ENCODE measurements around the gene ASCC3. TPM values are rescaled to one million over a fixed set of nuclear protein-coding genes. Genes with fewer than 3 reads are reported as not detected.

ASCC3 gene
- total and polyA plus RNA-seq, 2 of the 4 experiments (the other 2 are of a cell fraction), result 25.8 to 104 TPM

GRCh38 chr6:100918152-100918551 lies 37.0 kb upstream of the ASCC3 start:
- H3K56ac ChIP-seq (ENCODE audit: extremely low read depth, insufficient read depth, low read length), result no peak overlapping the region
- H2BK120ac ChIP-seq (ENCODE audit: low read depth, low read length), result no peak overlapping the region
- H2AFZ ChIP-seq (replicated peaks; ENCODE audit: low read length, poor library complexity), result no peak overlapping the region
- no peak overlapping the region for H3K4ac ChIP-seq (ENCODE audit: low read depth, low read length)
- DNase-seq (no peak), ATAC-seq (ENCODE audit: low read depth) (no peak)
- H3K23ac ChIP-seq (ENCODE audit: low read depth, low read length), result no peak overlapping the region
- no peak overlapping the region for H3K27ac ChIP-seq (ENCODE audit: insufficient read depth, low read length)
- H2AK5ac ChIP-seq (ENCODE audit: low read depth, low read length), result no peak overlapping the region
- in situ Hi-C loops (cut with MboI; ENCODE audit: low sequenced_read_pairs), result no loop called here
- H3K27me3 ChIP-seq (ENCODE audit: control insufficient read depth, insufficient read depth, low read length), result no peaks in the 10 kb centered on the region
- no peaks in the 10 kb centered on the region for H4K20me1 ChIP-seq (ENCODE audit: insufficient read depth, low read length)
- no peak overlapping the region for H3K14ac ChIP-seq (replicated peaks; ENCODE audit: low read depth, low read length)
- H4K5ac ChIP-seq (ENCODE audit: low read depth, low read length), result no peak overlapping the region
- no peaks in the 10 kb centered on the region for H3K9me3 ChIP-seq (ENCODE audit: control insufficient read depth, insufficient read depth, low read length)
- no peak overlapping the region for H4K8ac ChIP-seq (ENCODE audit: low read depth in 2 of 2, low read length in 2 of 2)
- H3K4me1 ChIP-seq (ENCODE audit: control insufficient read depth, insufficient read depth, low read length), result no peaks in the 10 kb centered on the region
- BruUV-seq (replicated peaks), result no TSS peak
- no peak overlapping the region for H2BK5ac ChIP-seq (ENCODE audit: low read depth, low read length, poor library complexity, severe bottlenecking)
- H3K4me2 ChIP-seq (ENCODE audit: low read depth, low read length), result no peak overlapping the region
- H3K9ac ChIP-seq (ENCODE audit: low read depth, low read length), result no peak overlapping the region
- H3K36me3 ChIP-seq (ENCODE audit: control insufficient read depth, insufficient read depth, low read length), result no peaks in the 10 kb centered on the region
- H4K91ac ChIP-seq (ENCODE audit: insufficient read depth, low read depth, low read length), result no peak overlapping the region
- TF ChIP-seq USF2 (IDR thresholded peaks at IDR 0.05; ENCODE audit: low read depth, low read length) (no peak), MAZ (IDR thresholded peaks at IDR 0.05; ENCODE audit: borderline replicate concordance, low read depth, low read length) (no peak), BHLHE40 (IDR thresholded peaks at IDR 0.05; ENCODE audit: low read depth, low read length) (no peak)
- no peak overlapping the region for H3K4me3 ChIP-seq (ENCODE audit: insufficient read depth, low read depth, low read length)
- H3K18ac ChIP-seq (ENCODE audit: low read depth, low read length), result no peak overlapping the region
- ChIA-PET CTCF (no interaction called here), POLR2A (ENCODE audit: unreplicated experiment) (no interaction called here)
- H2AK9ac ChIP-seq (replicated peaks; ENCODE audit: low read depth, low read length, poor library complexity), result no peak overlapping the region
- H2BK15ac ChIP-seq (ENCODE audit: low read depth, low read length), result no peak overlapping the region
- intact Hi-C loops (cut with micrococcal nuclease), result no loop called here
- H2BK20ac ChIP-seq (ENCODE audit: low read depth, low read length), result no peak overlapping the region
- dilution Hi-C loops (cut with HindIII; ENCODE audit: low sequenced_read_pairs, unreplicated experiment), result no loop called here
- no peaks in the 10 kb centered on the region for H3K79me1 ChIP-seq (ENCODE audit: low read depth in 1 of 2, low read length in 2 of 2)
- H3K9me1 ChIP-seq (ENCODE audit: insufficient read depth, low read length), result no peaks in the 10 kb centered on the region
